HG02588 (cell line): ENCODE data around the gene EID1.

Source experiments
- ATAC-seq: cut with Tn5 transposase; IDR thresholded peaks from one replicate; pipeline ENCODE4 v1.9.1; 2021; ENCODE audit warnings: mild to moderate bottlenecking, moderate library complexity; ENCODE audit not compliant: unreplicated experiment

The EID1 gene

GRCh38 chr15:48868536-48868935 lies 9.4 kb upstream of the EID1 start:
- ATAC-seq = no peak

- ATAC-seq = no peak
Observed at GRCh38 chr15:48869966-48870365, 8.0 kb upstream of the EID1 start.

GRCh38 chr15:48871542-48871941 lies 6.4 kb upstream of the EID1 start:
- ATAC-seq = no peak

- ATAC-seq = no peak
Observed at GRCh38 chr15:48872632-48873031, 5.3 kb upstream of the EID1 start.

- no peak for ATAC-seq
Observed at GRCh38 chr15:48875241-48875960, 2.5 kb upstream of the EID1 start.

DNA sequence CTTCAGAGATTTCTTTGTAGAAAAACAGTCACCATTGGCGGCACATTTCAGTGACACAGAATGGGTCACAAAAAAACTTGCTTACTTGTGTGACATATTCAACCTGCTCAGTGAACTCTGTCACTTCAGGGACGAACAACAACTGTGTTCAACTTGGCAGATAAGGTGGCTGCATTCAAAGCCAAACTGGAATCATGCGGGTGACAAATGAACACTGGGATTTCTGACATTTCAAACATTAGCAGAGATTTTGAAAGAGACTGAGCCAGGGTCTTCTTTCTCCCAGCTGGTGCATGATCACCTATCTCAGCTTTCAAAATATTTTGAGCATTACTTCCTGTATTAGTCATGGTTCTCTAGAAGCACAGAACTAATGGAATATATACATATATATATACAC lies 1.9 kb upstream of the EID1 start:
- no peak for ATAC-seq

DNA sequence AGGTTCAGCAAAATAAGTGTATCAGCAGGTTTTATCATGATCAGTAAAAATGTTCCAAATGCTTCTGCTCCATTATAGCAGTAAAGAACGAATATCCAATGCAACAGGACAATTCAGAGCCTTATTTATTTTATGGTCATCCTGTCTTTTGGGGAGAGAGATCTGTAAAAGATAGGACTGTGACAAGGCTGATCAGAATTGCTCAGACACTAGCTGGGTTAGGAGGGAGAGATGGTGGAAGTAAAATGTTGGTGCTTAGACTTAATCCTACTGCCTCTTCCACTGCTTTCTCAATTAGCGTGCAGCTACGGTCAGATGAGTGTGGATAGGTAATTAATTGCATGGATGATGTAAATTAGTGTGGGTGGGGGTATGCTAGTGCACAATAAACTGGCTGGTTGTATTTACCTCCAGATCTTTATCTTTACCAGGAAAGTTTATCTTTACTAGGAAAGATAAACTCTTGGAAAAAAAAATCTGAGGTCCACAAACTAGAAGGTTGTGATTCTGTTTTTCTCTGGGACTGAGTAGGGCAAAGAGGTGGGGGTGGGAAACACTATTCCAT lies 2.2 kb downstream of the EID1 start:
- no peak for ATAC-seq

DNA sequence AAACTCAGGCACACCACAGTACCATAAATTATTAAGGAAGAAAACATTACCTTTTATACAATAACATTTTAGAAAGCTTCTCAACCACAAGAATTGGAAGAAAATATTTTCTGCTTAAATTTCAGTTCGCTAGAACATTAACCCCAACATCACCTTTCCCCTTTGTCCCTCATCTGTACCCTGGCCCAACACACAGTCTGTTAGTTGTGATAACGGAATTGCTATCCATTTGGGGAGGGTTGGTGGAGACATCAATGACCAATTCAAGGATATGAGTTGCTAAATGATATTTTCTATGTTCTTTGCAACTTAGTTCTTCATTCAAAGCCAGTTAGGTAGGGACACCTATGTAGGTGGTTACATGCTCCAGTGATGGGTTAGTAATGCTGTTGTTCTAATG lies 5.8 kb downstream of the EID1 start:
- no peak for ATAC-seq

DNA sequence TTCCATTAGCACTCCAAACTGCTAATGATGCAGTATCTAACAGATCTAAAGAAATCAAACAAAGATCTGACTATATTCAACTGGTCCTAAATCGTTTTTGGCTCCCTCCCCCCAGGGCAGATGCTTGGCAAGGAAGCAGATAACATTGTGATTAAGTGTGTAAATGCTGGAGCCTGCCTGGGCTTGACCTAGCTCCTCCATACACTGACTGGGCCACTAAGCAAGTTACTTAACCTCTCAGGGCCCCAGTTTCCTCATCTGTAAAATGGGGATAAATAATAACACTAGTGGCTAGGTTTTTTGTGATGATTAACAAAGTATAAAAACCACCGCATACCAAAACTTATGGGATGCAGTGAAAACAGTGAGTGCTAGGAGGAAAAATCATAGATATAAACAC lies 9.2 kb downstream of the EID1 start:
- ATAC-seq = no peak

- ATAC-seq = no peak
Observed at GRCh38 chr15:48888191-48888590, 10.3 kb downstream of the EID1 start.

- no peak for ATAC-seq
Observed at GRCh38 chr15:48888836-48889235, 10.9 kb downstream of the EID1 start.

DNA sequence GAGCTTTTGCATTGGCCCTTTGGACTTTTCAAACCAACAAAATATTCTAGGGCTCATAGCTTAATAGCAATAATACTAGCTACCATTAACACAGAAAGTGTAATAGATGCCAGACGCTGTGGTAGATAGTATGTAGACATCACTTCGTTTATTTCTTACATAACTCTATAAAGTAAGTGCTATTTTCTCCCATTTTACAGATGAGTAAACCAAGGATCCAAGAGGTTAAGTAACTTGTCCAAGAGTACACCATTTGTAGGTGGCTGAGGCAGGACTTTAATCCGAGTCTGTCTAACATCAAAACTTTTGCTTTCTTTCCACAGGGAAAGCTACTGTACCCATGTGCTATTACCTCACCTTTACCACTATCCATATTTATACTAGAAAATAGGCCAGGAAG lies 12.0 kb downstream of the EID1 start:
- no peak for ATAC-seq

- no peak for ATAC-seq
Observed at GRCh38 chr15:48890375-48890972, 12.5 kb downstream of the EID1 start.

DNA sequence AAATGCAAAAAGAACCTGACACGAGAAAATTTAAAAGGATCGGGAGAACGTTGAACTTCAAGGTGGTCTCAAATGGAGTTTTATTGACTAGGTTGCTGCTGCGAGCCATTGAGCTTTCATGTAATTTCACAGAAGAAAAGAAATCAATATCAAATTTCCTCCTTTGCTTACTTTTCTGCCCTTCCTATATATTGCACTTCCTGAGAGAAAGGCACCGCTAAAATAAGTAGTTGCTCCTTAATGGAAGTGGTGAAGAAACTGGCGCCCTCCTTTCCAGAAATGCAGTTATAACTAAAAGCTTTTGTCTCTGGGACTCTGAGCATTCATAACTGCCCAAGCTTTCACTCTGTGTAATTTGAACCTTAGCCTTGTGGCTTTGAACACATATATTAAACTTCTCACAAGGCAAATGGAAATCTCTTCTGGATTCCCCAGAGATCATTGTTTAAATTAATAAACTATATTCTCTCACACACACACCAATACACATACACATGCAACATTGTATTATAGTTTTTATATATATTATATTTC lies 13.4 kb downstream of the EID1 start:
- ATAC-seq = no peak

- ATAC-seq = no peak
Observed at GRCh38 chr15:48893311-48893710, 15.4 kb downstream of the EID1 start.

DNA sequence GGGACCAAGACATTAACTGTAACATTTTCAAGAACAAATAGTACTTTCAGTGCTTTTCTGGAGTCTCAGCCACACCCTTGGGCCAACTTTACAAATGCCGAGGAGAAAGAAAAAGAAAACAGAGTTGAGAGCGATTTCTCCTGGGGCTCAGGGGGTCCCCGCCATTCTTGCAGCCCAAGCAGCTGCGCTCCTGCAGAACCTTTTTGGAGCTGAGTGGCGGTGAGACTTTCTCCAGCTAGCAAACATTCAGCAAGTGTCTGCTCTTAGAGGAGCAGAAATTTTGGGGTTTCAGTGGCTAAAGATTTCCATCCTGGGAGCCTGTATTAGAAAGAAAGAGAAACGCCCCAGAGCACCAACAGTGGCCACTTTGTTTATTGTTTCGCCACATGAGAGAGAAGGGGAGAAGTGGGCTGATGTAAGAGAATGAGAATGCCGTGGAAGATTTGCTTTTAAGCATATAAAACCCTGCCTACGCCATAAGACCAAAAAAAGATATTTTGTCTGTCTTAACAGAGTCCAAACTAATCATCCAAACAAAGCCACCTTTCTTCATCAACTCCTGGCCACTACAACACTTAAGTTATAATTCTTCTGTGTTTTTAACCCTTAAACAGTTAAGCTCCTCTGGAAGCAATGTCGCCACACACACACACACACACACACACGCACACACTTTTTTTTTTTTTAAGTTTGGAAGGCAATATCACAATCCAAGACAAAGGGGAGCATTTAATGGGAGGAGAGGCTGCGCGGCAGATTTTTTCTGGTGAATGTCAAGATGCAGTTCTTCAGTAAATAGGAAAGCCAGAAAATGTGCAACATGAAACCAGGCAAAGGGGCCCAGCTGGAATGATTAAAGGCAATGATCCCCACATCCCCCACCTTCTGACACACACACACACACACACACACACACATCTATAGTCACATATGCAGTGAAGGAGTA lies 19.2 kb downstream of the EID1 start:
- ATAC-seq = no peak

DNA sequence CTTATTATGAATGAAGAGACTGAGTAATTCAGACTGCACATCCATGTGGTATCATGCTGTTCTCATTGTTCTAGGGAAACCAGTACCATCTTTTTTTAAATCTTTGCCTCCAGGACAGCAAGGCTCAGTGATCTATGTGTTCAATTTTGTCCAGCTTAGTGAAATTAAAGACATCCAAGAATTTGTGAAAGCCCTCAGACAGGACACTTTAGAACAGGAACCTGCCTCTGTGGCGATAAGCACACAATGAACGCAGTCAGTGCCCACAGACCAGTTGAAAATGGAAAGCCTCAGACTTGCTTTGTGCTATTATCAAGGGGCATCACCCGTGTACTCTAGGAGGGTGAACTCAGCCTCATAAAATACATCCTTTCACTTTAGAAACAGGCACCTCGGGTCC lies 20.1 kb downstream of the EID1 start:
- ATAC-seq = no peak

DNA sequence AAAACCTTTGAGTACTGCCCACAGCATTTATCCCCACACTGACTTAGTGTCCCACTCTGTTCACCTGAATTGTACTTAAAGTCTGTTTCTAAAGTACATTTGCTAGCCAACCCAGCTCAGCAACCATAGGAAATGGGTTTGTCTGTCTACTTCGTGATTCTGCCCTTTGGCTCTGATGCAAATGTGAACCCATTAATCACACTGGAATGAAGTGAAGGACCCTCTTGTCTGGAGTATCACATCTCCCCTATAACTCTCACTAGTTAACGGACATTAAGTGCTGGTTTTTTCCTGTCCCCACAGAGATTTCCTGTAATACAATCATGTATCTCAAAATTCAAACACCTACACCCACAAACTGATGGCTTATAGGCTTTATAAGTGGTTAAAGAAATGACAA lies 20.5 kb downstream of the EID1 start:
- ATAC-seq = no peak

DNA sequence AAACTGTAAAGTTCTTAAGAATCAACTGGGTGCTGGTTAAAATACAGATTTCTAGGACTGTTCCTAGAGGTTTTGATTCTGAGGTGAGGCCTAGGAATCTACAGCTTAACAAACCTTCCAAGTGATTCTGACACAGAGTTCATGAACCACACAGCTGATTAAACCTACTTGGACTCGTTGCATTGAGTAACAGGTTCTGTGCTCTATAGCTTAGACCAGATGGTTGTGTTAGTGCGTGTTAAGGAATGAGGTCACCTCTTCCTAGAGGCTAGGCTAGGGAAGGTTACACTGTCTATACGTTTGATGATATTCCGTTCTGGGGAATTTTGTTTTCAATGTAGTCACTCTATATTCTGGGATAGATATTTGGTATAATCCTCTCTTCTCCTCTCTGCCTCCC lies 21.9 kb downstream of the EID1 start:
- no peak for ATAC-seq

- ATAC-seq = no peak
Observed at GRCh38 chr15:48904758-48905157, 26.8 kb downstream of the EID1 start.

DNA sequence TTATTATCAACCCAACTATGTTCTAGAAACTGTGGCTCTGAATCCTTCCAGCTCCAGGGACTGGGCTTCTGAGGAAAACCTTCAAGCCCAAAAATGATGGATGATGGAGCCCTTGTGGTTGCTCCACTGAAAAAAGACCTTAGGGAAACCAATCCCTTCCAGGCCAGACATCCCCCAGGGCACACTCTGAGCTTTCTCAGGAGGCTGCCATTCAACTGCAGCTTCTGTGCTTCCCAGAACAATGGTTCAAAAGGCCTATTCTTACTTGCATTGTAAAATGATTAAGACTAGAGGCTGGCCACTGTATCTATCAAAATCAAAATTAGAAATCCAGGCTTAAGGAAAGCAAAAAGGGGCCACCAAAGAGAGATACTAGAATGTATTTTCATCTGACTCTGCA lies 27.3 kb downstream of the EID1 start:
- no peak for ATAC-seq
